Measurements from ENCODE around the gene C18orf54. TPM values are rescaled to one million over a fixed set of nuclear protein-coding genes. Genes with fewer than 3 reads are reported as not detected.

Gene C18orf54
- total and polyA plus RNA-seq, 2 of the 4 experiments (the other 2 are of a cell fraction): 2.2 to 3.0 TPM

DNA sequence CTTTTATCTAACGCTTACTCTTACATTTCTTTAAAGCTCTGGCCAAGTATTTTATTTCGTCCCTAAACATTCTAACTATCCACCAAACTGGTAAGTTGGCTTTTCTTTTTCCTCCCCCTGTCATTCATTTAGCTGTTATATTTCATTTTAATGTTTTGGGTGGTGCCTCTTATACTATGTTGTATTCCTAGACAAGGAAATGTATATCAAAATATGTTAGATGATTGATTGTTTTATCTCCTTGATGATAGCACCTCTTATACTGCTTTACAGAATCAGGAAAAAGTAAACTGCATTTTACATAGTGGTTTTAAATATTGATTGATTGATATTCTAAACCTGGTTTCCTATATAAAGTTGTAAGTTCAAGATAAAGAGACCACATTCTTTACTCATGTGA lies 23.9 kb downstream of the C18orf54 start:
- H3K79me1 ChIP-seq (ENCODE audit: low read depth in 1 of 2, low read length in 2 of 2): no peaks in the 10 kb centered on the region
- H3K14ac ChIP-seq (replicated peaks; ENCODE audit: low read depth, low read length): no peak overlapping the region
- no peak overlapping the region for H3K4me3 ChIP-seq (ENCODE audit: insufficient read depth, low read depth, low read length)
- no peak overlapping the region for H2AK5ac ChIP-seq (ENCODE audit: low read depth, low read length)
- no peak overlapping the region for H2BK5ac ChIP-seq (ENCODE audit: low read depth, low read length, poor library complexity, severe bottlenecking)
- no peaks in the 10 kb centered on the region for H3K9me1 ChIP-seq (ENCODE audit: insufficient read depth, low read length)
- BruUV-seq (replicated peaks): no TSS peak
- H4K8ac ChIP-seq (ENCODE audit: low read depth in 2 of 2, low read length in 2 of 2): no peak overlapping the region
- H4K20me1 ChIP-seq (ENCODE audit: insufficient read depth, low read length): no peaks in the 10 kb centered on the region
- H2AFZ ChIP-seq (replicated peaks; ENCODE audit: low read length, poor library complexity): no peak overlapping the region
- H4K91ac ChIP-seq (ENCODE audit: insufficient read depth, low read depth, low read length): no peak overlapping the region
- H2BK15ac ChIP-seq (ENCODE audit: low read depth, low read length): no peak overlapping the region
- H3K36me3 ChIP-seq (ENCODE audit: control insufficient read depth, insufficient read depth, low read length): no peaks in the 10 kb centered on the region
- POLR2A ChIA-PET (ENCODE audit: unreplicated experiment): no interaction called here
- no peak overlapping the region for H3K23ac ChIP-seq (ENCODE audit: low read depth, low read length)
- H3K4ac ChIP-seq (ENCODE audit: low read depth, low read length): no peak overlapping the region
- DNase-seq (no peak), ATAC-seq (ENCODE audit: low read depth) (no peak)
- no peak overlapping the region for H2BK120ac ChIP-seq (ENCODE audit: low read depth, low read length)
- in situ Hi-C loops (cut with MboI; ENCODE audit: low sequenced_read_pairs) (loop anchor here (10.0 kb wide), 1 partner anchor 593 kb away; no protein-coding TSS in a partner anchor), intact Hi-C loops (cut with micrococcal nuclease) (no loop called here), dilution Hi-C loops (cut with HindIII; ENCODE audit: low sequenced_read_pairs, unreplicated experiment) (no loop called here)
- no peaks in the 10 kb centered on the region for H3K27me3 ChIP-seq (ENCODE audit: control insufficient read depth, insufficient read depth, low read length)
- H2BK20ac ChIP-seq (ENCODE audit: low read depth, low read length): no peak overlapping the region
- H3K56ac ChIP-seq (ENCODE audit: extremely low read depth, insufficient read depth, low read length): no peak overlapping the region
- no peak overlapping the region for H3K9ac ChIP-seq (ENCODE audit: low read depth, low read length)
- no peak overlapping the region for H3K18ac ChIP-seq (ENCODE audit: low read depth, low read length)
- H3K27ac ChIP-seq (ENCODE audit: insufficient read depth, low read length): no peak overlapping the region
- H3K4me1 ChIP-seq (ENCODE audit: control insufficient read depth, insufficient read depth, low read length): no peaks in the 10 kb centered on the region
- H4K5ac ChIP-seq (ENCODE audit: low read depth, low read length): no peak overlapping the region
- no peak for TF ChIP-seq BHLHE40 (IDR thresholded peaks at IDR 0.05; ENCODE audit: low read depth, low read length)
- TF ChIP-seq CEBPB (IDR thresholded peaks at IDR 0.05; ENCODE audit: low read depth, low read length): no peak
- TF ChIP-seq, protein P1, sequence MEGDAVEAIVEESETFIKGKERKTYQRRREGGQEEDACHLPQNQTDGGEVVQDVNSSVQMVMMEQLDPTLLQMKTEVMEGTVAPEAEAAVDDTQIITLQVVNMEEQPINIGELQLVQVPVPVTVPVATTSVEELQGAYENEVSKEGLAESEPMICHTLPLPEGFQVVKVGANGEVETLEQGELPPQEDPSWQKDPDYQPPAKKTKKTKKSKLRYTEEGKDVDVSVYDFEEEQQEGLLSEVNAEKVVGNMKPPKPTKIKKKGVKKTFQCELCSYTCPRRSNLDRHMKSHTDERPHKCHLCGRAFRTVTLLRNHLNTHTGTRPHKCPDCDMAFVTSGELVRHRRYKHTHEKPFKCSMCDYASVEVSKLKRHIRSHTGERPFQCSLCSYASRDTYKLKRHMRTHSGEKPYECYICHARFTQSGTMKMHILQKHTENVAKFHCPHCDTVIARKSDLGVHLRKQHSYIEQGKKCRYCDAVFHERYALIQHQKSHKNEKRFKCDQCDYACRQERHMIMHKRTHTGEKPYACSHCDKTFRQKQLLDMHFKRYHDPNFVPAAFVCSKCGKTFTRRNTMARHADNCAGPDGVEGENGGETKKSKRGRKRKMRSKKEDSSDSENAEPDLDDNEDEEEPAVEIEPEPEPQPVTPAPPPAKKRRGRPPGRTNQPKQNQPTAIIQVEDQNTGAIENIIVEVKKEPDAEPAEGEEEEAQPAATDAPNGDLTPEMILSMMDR (conservative IDR thresholded peaks at IDR 0.05; ENCODE audit: low read depth, low read length): no peak
- TF ChIP-seq RCOR1 (IDR thresholded peaks at IDR 0.05; ENCODE audit: insufficient replicate concordance, low read length): no peak
- TF ChIP-seq CHD1 (IDR thresholded peaks at IDR 0.05; ENCODE audit: low read depth, low read length): no peak
- no peak for TF ChIP-seq FOS (IDR thresholded peaks at IDR 0.05; ENCODE audit: low read depth, low read length)
- TF ChIP-seq, protein P2, sequence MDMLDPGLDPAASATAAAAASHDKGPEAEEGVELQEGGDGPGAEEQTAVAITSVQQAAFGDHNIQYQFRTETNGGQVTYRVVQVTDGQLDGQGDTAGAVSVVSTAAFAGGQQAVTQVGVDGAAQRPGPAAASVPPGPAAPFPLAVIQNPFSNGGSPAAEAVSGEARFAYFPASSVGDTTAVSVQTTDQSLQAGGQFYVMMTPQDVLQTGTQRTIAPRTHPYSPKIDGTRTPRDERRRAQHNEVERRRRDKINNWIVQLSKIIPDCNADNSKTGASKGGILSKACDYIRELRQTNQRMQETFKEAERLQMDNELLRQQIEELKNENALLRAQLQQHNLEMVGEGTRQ (IDR thresholded peaks at IDR 0.05; ENCODE audit: low read depth, low read length): no peak
- CTCF ChIA-PET: no interaction called here
- H2AK9ac ChIP-seq (replicated peaks; ENCODE audit: low read depth, low read length, poor library complexity): no peak overlapping the region
- no peaks in the 10 kb centered on the region for H3K9me3 ChIP-seq (ENCODE audit: control insufficient read depth, insufficient read depth, low read length)
- H3K4me2 ChIP-seq (ENCODE audit: low read depth, low read length): no peak overlapping the region
- no CpG with 5 or more reads among the region's 2 CpGs for WGBS, 2 experiments (ENCODE audit: extremely low coverage in 2 of 2, insufficient read length in 1 of 2)
